CD4-positive, alpha-beta T cell treated with Interleukin-15 for 4 hours (primary cell): ENCODE measurements around the gene BCAS1.
"Not testable (repeated sequence)": the region's sequence is repeated elsewhere in the genome, so short reads cannot be mapped to it uniquely, and the experiment has no call there.

ENCODE experiments used
- DNase-seq: peaks from one replicate; pipeline ENCODE4 v3.0.0-alpha.2; 2020; ENCODE audit warnings: low spot score

BCAS1 gene

DNA sequence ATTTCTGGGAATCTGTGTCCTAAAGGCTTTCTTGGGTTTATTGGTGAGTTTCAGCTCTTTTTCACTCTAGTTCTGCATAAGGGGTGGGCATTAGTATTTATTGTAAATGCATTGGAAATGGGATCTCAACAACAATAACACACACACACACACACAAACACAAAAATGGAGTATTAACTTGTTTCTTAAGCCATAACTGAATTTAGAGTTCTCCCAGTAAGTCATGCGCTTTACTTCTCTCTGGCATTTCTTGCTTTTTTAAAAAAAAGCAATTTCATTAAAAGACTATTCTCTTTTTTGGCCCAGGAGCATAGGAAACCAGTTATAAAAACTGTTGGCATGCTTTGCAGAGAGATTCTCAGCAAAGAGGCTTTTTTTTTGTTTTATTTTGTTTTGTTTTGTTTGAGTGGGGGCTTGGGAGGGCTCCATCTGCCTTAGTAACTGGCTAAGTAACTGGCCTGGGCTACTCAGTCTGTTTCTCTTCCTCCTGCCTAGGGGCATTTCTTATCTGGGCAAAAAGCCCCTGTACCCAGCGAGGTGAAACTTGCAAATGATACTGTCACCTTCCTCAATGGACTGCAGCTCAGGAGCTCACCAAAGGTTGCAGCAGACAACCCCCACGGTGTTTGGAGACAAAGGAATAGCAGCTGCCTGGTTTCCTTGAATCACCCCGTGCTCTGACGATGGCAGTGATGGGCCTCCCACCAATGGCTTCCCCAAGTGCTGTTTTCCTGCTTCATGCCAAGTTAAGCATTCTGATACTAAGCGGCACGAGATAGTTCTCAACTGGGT is 128.5 kb downstream of the BCAS1 start:
- DNase-seq: no peak

- DNase-seq: no peak
Observed at GRCh38 chr20:53940907-53941545, 129.4 kb downstream of the BCAS1 start.

- no peak for DNase-seq
Observed at GRCh38 chr20:53940360-53940702, 130.1 kb downstream of the BCAS1 start.

DNA sequence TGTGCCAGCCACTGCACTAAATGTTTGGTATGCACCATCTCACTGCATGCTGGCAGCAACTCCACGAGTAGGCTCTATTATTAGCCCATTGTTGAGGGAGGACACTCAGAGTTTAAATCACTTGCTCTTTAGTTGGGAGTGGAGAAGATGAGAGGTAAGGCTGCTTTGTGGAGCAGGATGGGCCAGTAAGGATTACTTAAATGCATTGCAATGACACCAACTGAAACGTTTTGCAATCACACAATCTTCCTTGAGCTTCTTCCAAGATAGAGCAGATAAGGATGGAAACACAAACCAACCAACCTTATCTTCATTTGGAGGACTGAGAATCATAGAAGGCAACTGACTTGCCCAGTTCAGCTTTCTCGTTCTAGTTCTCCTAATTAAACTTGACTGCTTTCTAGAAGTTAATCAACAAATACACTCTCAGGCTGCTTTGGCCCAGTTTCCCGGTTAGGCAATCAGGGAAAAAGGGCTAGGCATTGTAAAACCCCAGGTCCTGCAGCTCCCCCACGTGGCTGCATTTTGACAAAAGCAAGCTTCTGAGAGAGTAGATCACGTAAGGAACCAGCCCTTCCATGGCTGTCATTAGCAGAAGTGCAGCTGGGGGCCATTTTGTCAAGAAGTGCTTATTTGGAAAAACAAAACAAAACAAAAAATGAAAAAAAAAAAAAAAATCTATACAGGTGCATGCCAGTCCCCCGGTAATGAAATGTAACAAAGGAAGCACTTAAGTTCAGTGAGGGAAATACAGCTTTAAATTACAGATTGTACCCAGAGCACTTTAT is 130.6 kb downstream of the BCAS1 start:
- DNase-seq: peak; percentile 68

- no peak for DNase-seq
Observed at GRCh38 chr20:53939190-53939571, 131.2 kb downstream of the BCAS1 start.

- no peak for DNase-seq
Observed at GRCh38 chr20:53938739-53939138, 131.7 kb downstream of the BCAS1 start.

GRCh38 chr20:53937929-53938367 is 132.4 kb downstream of the BCAS1 start:
- DNase-seq: no peak

- no peak for DNase-seq
Observed at GRCh38 chr20:53937339-53937741, 133.1 kb downstream of the BCAS1 start.

DNA sequence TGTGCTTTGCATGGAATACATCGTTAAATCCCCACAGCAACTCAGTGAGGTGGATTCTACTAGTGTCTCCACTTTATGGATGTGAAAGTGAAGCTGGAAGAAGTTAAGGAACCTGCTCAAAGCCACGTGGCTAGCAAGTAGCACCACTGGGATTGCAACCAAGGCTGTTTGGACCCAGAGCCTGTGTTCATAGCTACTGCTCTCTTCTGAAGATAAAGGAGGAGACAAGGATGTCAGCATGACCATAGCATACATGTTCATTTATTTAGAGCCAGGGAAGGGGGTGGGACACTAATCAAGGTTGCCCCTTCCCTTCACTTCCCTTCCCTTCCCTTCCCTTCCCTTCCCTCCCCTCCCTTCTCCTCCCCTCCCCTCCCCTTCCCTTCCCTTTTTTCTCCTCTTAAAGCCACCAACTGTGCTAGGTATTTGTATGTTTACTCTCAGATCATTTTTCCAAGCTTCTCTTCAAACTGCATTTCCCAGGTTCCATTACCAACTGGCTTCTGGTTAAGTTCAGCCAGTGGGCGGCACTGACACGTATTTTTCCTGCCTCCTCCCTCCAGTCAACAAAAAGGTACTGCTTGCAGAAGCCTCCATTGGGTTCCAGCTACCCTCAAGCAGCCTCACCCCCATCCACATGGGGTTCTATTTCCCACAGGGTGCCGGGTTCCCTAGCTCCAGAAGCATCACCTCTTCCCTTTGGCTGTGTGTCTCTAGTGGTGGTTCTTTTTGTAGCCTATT is 134.9 kb downstream of the BCAS1 start:
- no peak for DNase-seq

DNA sequence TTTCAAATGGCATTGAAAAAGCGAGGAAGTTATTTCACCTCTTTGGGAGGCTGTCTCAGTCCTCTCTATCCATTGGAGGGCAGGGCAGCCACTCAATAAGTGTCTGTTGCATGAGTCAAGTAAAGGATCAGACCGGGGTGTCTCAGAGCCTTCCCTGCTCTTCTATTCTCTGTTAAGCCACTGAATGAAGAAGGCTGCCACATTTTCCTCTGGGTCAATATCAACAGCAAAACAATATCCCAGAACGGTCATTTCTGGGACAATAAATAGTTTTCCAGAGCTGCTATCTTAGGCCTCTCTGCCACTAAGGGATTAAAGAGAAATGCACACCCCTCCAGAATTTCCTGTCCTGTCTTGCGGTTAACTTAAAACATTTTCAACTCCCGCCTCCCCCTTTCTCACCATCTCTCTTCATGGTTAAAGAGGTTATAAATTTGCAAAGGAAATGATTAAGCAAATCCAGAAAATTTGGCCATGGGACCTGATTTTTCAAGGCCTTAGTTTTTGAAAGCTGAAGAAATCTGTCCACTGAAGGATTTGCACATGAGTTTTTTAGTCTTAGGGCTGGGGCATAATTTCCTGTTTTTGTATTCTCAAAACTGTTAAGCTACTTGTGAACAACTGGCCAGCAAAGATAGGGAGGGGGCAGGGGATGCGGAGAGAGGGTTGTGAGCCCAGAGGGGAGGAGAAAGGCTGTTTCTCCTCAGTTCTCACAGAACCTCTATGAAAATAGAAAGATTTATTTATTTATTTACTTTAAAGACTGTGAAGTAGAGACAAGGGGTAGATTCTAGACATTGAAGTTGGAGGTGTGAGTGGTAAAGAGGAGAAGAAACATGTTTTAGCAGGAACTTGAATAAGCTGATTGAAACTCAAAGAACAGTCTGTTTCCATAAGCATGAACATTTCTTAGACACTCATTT is 135.7 kb downstream of the BCAS1 start:
- DNase-seq: peak; percentile 31

DNA sequence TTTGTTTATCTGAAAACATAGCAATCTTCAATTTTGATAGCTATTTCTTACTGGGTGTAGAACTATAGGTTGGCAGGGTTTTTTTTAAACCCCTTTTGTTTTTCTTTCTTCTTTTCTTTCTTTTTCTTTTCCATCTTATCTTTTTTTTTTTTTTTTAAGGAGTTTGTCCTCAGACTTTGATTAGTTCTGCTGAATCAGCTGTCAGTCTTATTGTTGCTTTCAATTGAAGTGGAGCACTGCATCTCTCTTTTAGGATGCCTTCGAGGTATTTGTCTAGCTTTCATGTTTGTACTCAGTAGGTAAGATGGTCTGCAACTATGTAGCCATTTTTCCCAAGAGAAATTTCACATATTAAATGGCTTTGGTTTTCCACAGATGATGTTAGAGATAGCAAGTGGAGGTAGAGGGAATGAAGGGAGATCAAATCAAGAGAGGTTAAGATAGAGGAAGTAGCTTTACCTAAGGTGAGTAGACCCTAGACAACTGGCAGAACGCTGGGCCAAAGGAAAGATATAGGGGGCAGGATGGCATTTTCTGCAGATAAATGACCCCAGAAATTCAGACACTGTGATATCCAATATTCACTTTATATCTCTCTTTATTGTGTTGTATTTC is 137.1 kb downstream of the BCAS1 start:
- DNase-seq: no peak

- not testable (repeated sequence) for DNase-seq
Observed at GRCh38 chr20:53932655-53933192, 137.7 kb downstream of the BCAS1 start.

GRCh38 chr20:53931597-53931996 is 138.8 kb downstream of the BCAS1 start:
- DNase-seq: no peak

DNA sequence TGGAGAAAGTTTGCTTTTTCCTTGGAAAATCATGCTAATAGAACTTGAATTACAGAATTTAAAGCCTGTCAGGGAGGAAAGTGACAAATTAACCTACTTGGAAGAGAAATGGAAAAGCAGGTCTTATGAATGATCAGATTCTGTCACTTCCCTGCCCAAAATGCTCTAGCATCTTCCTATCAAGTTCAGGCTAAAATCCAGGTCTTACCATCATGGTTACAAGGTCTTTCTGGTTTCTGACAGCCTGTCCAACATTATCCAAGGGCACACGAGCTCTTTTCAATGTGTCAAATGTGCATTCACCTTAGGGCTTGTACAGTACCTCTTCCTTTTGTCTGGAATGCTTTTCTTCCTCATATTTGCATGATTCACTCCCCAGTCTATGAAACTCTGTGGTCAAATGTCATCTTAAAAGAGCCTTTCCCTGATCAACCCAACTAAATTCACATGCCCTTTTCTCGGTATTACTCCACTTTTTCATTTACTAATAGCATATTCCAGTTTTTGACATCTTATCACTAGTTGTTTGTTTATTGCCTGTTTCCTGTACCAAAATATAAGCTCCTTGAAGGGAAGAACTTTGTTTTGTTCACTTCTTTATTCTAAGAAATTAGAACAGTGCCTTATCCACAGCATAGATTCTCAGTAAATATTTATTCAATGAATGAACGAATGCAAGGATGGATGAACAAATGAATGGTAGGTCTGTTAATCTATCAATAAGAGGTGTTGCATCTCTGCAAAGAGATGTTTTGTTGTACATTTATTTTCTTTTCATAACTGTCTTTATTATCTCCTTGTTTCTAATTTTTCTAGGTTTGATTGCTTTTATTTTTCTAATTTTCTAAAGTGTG is 139.5 kb downstream of the BCAS1 start:
- no peak for DNase-seq

DNA sequence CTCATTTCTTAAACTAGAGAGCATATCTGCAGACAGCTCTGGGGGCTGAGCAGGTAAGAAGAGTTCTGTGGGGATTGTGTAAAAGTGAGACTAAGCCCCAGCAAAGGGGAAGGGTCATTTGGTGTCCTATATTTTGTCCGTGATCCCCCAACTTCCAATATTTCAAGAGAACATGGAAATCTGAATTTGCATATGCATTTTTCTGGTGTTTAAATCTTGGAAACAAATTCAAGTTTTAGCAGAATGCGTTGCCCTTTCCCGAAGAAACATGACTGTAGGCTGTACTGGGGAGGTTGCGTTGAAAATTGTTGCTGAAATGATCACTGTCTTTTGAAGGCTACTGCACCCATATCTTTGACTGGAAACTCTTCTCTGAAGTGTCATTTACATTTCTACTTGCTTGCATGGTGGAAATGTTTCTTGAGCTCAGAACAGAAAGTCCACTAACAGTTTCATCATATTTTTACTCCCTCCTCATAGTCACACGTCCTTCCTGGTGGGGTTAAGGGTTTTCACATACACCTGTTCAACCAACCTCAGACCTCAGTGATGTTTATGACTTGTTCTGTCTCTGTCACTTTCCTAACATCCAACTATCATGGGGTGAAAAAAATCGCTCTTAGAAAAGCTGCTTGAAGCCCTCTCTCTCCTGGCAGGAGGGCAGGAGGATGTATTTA is 140.3 kb downstream of the BCAS1 start:
- DNase-seq: no peak

GRCh38 chr20:53929399-53929798 is 141.0 kb downstream of the BCAS1 start:
- no peak for DNase-seq

- no peak for DNase-seq
Observed at GRCh38 chr20:53927990-53928389, 142.4 kb downstream of the BCAS1 start.

DNA sequence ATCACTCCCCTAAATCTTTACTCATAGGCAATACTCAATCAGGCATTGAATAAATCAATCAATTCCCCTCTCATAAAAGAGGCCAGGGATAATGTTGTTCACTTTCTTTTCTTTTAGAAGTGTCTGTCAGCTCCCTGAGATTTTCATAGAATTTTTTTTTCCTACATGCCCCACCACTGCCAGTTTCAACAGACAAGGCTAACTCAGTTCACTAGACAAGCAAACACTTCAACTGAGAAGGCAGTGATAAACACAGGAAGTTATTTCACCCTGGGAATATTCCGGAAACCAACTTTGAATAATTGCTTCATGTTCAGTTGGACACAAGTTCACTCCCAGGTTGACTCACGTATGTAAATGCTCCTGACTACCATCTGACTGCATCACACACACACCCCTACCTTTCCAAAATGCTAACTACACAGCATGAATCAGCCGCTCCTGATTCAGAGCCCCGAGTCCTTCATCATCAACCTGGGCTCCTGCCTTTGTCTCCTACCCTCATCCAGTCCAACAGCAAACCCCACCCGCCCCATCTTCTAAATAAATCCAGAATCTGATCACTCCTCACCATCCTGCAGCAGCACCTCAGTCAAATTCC is 143.9 kb downstream of the BCAS1 start:
- peak; percentile 28 for DNase-seq
